NCI-H2227 (cell line): Measurements from ENCODE around the gene KIAA1549.
"Not testable (repeated sequence)": the region's sequence is repeated elsewhere in the genome, so short reads cannot be mapped to it uniquely, and the experiment has no call there.

Experiments used
- DNase-seq: peaks from one replicate; lab custom pipeline; 2025; ENCODE audit not compliant: unreplicated experiment; lab: John Stamatoyannopoulos, UW

The KIAA1549 gene

GRCh38 chr7:138981332-138982203 lies at the start of gene KIAA1549:
TSS of gene KIAA1549 (minus strand) at chr7:138981389. CDS start at chr7:138981269, 120 bp downstream.
- peak; percentile 88 for DNase-seq

GRCh38 chr7:139029353-139029752 lies 48.2 kb upstream of the KIAA1549 start:
- DNase-seq, result no peak

GRCh38 chr7:139026551-139026950 lies 45.4 kb upstream of the KIAA1549 start:
- no peak for DNase-seq

GRCh38 chr7:139025861-139026260 lies 44.7 kb upstream of the KIAA1549 start:
- DNase-seq, result not testable (repeated sequence)

- DNase-seq, result no peak
Measured at GRCh38 chr7:139023076-139023475, 41.9 kb upstream of the KIAA1549 start.

- no peak for DNase-seq
Measured at GRCh38 chr7:139022286-139022685, 41.1 kb upstream of the KIAA1549 start.

- DNase-seq, result no peak
Measured at GRCh38 chr7:139018910-139019309, 37.7 kb upstream of the KIAA1549 start.

- DNase-seq, result peak; percentile 80
Measured at GRCh38 chr7:139016931-139017511, 35.8 kb upstream of the KIAA1549 start.

GRCh38 chr7:139011373-139011772 lies 30.2 kb upstream of the KIAA1549 start:
- DNase-seq, result no peak

GRCh38 chr7:139004321-139005090 lies 23.3 kb upstream of the KIAA1549 start:
- no peak for DNase-seq

- no peak for DNase-seq
Measured at GRCh38 chr7:138999414-138999813, 18.2 kb upstream of the KIAA1549 start.

- no peak for DNase-seq
Measured at GRCh38 chr7:138992052-138992531, 10.9 kb upstream of the KIAA1549 start.

GRCh38 chr7:138987686-138988085 lies 6.5 kb upstream of the KIAA1549 start:
- DNase-seq, result no peak

GRCh38 chr7:138982204-138982623 lies 1.0 kb upstream of the KIAA1549 start:
- DNase-seq, result no peak

- peak; percentile 66 for DNase-seq
Measured at GRCh38 chr7:138980563-138981291, 462 bp downstream of the KIAA1549 start.

- DNase-seq, result peak; percentile 18
Measured at GRCh38 chr7:138979988-138980562, 1.1 kb downstream of the KIAA1549 start.

- DNase-seq, result peak; percentile 18
Measured at GRCh38 chr7:138979226-138979979, 1.8 kb downstream of the KIAA1549 start.

GRCh38 chr7:138978541-138979184 lies 2.5 kb downstream of the KIAA1549 start:
- DNase-seq, result no peak

- DNase-seq, result not testable (repeated sequence)
Measured at GRCh38 chr7:138976161-138976560, 5.0 kb downstream of the KIAA1549 start.
